ENCODE data around the gene ACP4.

Gene ACP4, protein sequence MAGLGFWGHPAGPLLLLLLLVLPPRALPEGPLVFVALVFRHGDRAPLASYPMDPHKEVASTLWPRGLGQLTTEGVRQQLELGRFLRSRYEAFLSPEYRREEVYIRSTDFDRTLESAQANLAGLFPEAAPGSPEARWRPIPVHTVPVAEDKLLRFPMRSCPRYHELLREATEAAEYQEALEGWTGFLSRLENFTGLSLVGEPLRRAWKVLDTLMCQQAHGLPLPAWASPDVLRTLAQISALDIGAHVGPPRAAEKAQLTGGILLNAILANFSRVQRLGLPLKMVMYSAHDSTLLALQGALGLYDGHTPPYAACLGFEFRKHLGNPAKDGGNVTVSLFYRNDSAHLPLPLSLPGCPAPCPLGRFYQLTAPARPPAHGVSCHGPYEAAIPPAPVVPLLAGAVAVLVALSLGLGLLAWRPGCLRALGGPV

GRCh38 chr19:50790396-50790795 is at the start of gene ACP4:
TSS of gene ACP4 (plus strand) at chr19:50790415. CDS start at chr19:50790415, 0 bp downstream.
- H3K27ac ChIP-seq (ENCODE audit: low read depth, low read length, poor library complexity, severe bottlenecking), result no peak within 1 kb of the TSS
- H3K79me2 ChIP-seq (ENCODE audit: insufficient read depth, low read length), result no peaks in the 10 kb centered on the region
- no peak within 1 kb of the TSS for H2AFZ ChIP-seq (ENCODE audit: low read length)
- no peak within 1 kb of the TSS for H3K4me3 ChIP-seq (ENCODE audit: low read depth, low read length, poor library complexity, severe bottlenecking)
- H3K9me2 ChIP-seq (ENCODE audit: low read depth, low read length), result no peaks in the 10 kb centered on the region
- H3K9me3 ChIP-seq (ENCODE audit: low read length), result no peaks in the 10 kb centered on the region
- TF ChIP-seq EZH2 (IDR thresholded peaks at IDR 0.05; ENCODE audit: borderline replicate concordance, low read length), result no peak
- TF ChIP-seq, protein P1, sequence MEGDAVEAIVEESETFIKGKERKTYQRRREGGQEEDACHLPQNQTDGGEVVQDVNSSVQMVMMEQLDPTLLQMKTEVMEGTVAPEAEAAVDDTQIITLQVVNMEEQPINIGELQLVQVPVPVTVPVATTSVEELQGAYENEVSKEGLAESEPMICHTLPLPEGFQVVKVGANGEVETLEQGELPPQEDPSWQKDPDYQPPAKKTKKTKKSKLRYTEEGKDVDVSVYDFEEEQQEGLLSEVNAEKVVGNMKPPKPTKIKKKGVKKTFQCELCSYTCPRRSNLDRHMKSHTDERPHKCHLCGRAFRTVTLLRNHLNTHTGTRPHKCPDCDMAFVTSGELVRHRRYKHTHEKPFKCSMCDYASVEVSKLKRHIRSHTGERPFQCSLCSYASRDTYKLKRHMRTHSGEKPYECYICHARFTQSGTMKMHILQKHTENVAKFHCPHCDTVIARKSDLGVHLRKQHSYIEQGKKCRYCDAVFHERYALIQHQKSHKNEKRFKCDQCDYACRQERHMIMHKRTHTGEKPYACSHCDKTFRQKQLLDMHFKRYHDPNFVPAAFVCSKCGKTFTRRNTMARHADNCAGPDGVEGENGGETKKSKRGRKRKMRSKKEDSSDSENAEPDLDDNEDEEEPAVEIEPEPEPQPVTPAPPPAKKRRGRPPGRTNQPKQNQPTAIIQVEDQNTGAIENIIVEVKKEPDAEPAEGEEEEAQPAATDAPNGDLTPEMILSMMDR (IDR thresholded peaks at IDR 0.05; ENCODE audit: low read length), result no peak
- 0 out of 2 replicates have a peak, but pooled peaks cover 2% of the 10 kb centered on the region for H3K27me3 ChIP-seq (ENCODE audit: insufficient read depth, low read length)
- peaks cover 5% of the 10 kb centered on the region for H3K4me1 ChIP-seq (ENCODE audit: insufficient read depth, low read length, severe bottlenecking)
- H4K20me1 ChIP-seq (ENCODE audit: insufficient read depth, low read length), result no peaks in the 10 kb centered on the region
- H3F3A ChIP-seq (ENCODE audit: insufficient read depth, low read length), result no peaks in the 10 kb centered on the region
- peaks cover 3% of the 10 kb centered on the region; the same call in 1 of the 2 replicates for H3K36me3 ChIP-seq (ENCODE audit: insufficient read depth, low read length)
- no peak within 1 kb of the TSS for H3K4me2 ChIP-seq (ENCODE audit: low read length)
- H3K9ac ChIP-seq (ENCODE audit: low read length), result no peak within 1 kb of the TSS

DNA sequence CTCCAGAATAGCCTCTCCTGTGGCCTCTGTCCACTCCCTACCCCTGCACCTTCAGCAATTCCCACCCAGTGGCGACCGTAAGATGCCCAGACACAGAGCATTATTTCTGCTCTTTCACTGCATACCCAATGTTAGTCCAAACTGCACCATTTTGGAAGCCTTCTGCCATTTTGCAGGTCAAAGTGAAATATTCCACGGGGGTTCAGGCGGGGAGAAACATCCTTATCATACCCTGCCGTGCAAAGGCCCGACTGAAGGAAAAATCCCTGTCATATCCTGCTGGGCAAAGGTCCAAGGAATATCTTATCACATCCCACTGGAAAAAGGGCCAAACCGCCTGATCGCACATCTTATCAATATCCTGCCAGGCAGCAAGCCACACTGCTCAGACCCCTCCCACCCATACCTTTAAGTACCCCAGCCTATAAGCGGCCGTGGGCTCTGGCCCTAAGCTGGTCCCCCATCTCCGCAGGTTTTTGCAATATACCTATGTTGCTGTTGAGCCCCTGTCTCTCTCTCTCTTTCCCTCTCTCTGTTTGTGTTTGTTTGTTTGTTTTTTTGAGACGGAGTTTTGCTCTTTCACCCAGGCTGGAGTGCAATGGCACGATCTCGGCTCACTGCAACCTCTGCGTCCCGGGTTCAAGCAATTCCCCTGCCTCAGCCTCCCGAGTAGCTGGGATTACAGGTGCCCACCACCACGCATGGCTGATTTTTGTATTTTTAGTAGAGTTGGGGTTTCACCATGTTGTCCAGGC is 48.9 kb upstream of the ACP4 start:
- H3F3A ChIP-seq (ENCODE audit: insufficient read depth, low read length), result no peaks in the 10 kb centered on the region
- H3K4me3 ChIP-seq (ENCODE audit: low read depth, low read length, poor library complexity, severe bottlenecking), result no peak overlapping the region
- H3K27ac ChIP-seq (ENCODE audit: low read depth, low read length, poor library complexity, severe bottlenecking), result no peak overlapping the region
- TF ChIP-seq EZH2 (IDR thresholded peaks at IDR 0.05; ENCODE audit: borderline replicate concordance, low read length), result no peak
- TF ChIP-seq, protein P1 (IDR thresholded peaks at IDR 0.05; ENCODE audit: low read length), result no peak
- H3K9me2 ChIP-seq (ENCODE audit: low read depth, low read length), result no peaks in the 10 kb centered on the region
- no peak overlapping the region for H2AFZ ChIP-seq (ENCODE audit: low read length)
- no peaks in the 10 kb centered on the region; the same call in 1 of the 2 replicates for H3K27me3 ChIP-seq (ENCODE audit: insufficient read depth, low read length)
- H4K20me1 ChIP-seq (ENCODE audit: insufficient read depth, low read length), result no peaks in the 10 kb centered on the region
- no peak overlapping the region for H3K4me2 ChIP-seq (ENCODE audit: low read length)
- H3K9ac ChIP-seq (ENCODE audit: low read length), result no peak overlapping the region
- H3K9me3 ChIP-seq (ENCODE audit: low read length), result no peaks in the 10 kb centered on the region
- no peaks in the 10 kb centered on the region for H3K36me3 ChIP-seq (ENCODE audit: insufficient read depth, low read length)
- H3K79me2 ChIP-seq (ENCODE audit: insufficient read depth, low read length), result no peaks in the 10 kb centered on the region
- no peaks in the 10 kb centered on the region for H3K4me1 ChIP-seq (ENCODE audit: insufficient read depth, low read length, severe bottlenecking)

DNA sequence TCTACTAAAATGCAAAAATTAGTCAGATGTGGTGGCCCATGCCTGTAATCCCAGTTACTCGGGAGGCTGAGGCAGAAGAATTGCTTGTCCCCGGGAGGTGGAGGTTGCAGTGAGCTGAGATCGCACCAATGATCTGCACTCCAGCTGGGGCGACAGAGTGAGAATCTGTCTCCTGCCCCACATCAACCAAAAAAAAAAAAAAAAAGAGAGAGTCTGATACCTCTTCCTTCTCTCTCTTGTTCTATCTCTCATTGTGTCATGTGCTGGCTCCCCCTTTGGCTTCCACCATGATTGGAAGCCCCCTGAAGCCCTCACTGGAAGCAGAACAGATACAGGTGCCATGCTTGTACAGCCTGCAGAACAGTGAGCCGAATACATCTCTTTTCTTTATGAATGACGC is 46.7 kb upstream of the ACP4 start:
- no peaks in the 10 kb centered on the region for H4K20me1 ChIP-seq (ENCODE audit: insufficient read depth, low read length)
- no peak overlapping the region for H3K27ac ChIP-seq (ENCODE audit: low read depth, low read length, poor library complexity, severe bottlenecking)
- no peak overlapping the region for H3K4me2 ChIP-seq (ENCODE audit: low read length)
- no peaks in the 10 kb centered on the region for H3F3A ChIP-seq (ENCODE audit: insufficient read depth, low read length)
- H3K4me3 ChIP-seq (ENCODE audit: low read depth, low read length, poor library complexity, severe bottlenecking), result no peak overlapping the region
- TF ChIP-seq EZH2 (IDR thresholded peaks at IDR 0.05; ENCODE audit: borderline replicate concordance, low read length), result no peak
- TF ChIP-seq, protein P1 (IDR thresholded peaks at IDR 0.05; ENCODE audit: low read length), result no peak
- no peaks in the 10 kb centered on the region for H3K36me3 ChIP-seq (ENCODE audit: insufficient read depth, low read length)
- H2AFZ ChIP-seq (ENCODE audit: low read length), result no peak overlapping the region
- H3K9me2 ChIP-seq (ENCODE audit: low read depth, low read length), result no peaks in the 10 kb centered on the region
- H3K9ac ChIP-seq (ENCODE audit: low read length), result no peak overlapping the region
- no peaks in the 10 kb centered on the region for H3K27me3 ChIP-seq (ENCODE audit: insufficient read depth, low read length)
- no peaks in the 10 kb centered on the region for H3K79me2 ChIP-seq (ENCODE audit: insufficient read depth, low read length)
- no peaks in the 10 kb centered on the region for H3K4me1 ChIP-seq (ENCODE audit: insufficient read depth, low read length, severe bottlenecking)
- H3K9me3 ChIP-seq (ENCODE audit: low read length), result no peaks in the 10 kb centered on the region

Measured in OCI-LY1 (cell line).